GM18951 (cell line): ENCODE data around the gene CEP192.

ENCODE experiments used
- POLR2A ChIP-seq: IDR thresholded peaks from 4 replicates; pipeline ENCODE4 v1.6.1; 2011; ENCODE audit warnings: mild to moderate bottlenecking; ENCODE audit not compliant: insufficient read length, insufficient read depth; ENCODE audit errors: extremely low read depth
- in situ Hi-C: fragments of 300-500 bp; cut with MboI; formaldehyde crosslinking; loops from one replicate; pipeline ENCODE4 v1.12.0; 2022; ENCODE audit warnings: low sequenced_read_pairs, mixed read lengths, inconsistent platforms; ENCODE audit not compliant: unreplicated experiment

Gene CEP192, protein sequence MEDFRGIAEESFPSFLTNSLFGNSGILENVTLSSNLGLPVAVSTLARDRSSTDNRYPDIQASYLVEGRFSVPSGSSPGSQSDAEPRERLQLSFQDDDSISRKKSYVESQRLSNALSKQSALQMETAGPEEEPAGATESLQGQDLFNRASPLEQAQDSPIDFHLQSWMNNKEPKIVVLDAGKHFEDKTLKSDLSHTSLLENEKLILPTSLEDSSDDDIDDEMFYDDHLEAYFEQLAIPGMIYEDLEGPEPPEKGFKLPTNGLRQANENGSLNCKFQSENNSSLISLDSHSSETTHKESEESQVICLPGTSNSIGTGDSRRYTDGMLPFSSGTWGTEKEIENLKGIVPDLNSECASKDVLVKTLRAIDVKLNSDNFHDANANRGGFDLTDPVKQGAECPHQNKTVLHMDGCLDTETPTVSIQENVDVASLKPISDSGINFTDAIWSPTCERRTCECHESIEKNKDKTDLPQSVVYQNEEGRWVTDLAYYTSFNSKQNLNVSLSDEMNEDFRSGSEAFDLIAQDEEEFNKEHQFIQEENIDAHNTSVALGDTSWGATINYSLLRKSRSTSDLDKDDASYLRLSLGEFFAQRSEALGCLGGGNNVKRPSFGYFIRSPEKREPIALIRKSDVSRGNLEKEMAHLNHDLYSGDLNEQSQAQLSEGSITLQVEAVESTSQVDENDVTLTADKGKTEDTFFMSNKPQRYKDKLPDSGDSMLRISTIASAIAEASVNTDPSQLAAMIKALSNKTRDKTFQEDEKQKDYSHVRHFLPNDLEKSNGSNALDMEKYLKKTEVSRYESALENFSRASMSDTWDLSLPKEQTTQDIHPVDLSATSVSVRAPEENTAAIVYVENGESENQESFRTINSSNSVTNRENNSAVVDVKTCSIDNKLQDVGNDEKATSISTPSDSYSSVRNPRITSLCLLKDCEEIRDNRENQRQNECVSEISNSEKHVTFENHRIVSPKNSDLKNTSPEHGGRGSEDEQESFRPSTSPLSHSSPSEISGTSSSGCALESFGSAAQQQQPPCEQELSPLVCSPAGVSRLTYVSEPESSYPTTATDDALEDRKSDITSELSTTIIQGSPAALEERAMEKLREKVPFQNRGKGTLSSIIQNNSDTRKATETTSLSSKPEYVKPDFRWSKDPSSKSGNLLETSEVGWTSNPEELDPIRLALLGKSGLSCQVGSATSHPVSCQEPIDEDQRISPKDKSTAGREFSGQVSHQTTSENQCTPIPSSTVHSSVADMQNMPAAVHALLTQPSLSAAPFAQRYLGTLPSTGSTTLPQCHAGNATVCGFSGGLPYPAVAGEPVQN (N-terminal part only)

DNA sequence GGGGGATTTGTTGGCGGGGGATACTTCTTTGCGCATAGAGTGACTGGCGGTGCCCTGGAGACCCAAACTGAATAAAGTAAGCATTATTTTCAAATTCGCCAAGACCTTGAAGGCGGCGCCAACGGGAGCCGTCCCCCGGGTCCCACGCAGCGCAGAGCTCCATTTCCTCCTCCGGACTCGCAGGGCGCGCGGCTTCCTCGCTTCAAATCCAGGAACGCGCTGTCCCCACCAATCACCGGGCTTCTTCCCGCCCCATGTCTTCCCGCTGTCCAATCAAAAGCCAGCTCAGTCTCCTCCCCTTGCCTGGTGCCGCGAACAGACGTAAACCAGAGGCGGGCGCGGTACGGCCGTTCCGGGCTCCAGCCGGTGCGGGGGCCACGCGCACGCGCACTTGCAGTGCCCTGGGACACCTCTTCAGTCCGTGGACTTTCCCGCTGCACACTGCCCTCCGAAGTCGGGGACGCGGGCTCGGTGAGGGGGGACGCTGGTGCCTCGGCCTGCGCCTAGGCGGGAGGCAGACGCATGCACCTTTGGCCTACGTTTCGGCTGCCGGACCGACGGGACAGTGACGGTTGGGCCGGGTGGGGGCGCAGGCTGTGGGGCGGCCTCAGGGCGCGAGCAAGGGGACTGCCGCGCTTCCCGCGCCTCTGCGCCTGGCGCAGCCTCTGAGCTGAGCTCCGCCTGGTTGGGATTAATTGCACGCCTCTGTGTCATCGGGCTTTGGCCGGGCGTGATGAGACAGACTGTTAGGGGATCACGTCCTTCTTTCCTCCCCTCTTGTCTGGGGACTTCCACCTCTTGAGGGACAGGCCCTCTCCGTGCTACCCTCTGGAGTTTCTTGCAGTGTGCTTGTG, at the start of gene CEP192:
CEP192 (plus strand) TSS at position 396 of the 854 bp plus-strand sequence. CDS start 8,063 bp downstream, outside the sequence.
- TF ChIP-seq POLR2A, result peak; percentile 97
- in situ Hi-C loops, result no loop called here

DNA sequence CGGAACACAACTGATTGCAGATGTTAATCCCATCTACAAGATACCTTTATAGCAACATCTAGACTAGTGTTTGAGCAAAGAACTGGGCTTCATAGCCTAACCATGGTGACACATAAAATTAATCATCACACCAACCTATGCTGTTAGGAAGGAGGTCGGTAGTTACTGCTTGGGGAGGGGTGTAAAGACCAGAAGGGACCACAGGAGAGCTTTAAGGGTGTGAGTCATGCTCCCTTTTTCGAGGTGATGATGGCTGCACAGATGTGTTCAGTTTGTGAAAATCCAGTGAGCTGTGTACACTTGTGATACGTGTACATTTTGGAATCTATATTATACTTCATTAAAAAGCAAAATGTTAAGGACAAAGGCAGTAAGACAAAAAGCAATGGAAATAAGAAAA, 47.9 kb upstream of the CEP192 start:
- no peak for TF ChIP-seq POLR2A
- in situ Hi-C loops, result loop anchor here (25.0 kb wide), 1 partner anchor 556 kb away; the partner anchor contains the start of gene AFG3L2

DNA sequence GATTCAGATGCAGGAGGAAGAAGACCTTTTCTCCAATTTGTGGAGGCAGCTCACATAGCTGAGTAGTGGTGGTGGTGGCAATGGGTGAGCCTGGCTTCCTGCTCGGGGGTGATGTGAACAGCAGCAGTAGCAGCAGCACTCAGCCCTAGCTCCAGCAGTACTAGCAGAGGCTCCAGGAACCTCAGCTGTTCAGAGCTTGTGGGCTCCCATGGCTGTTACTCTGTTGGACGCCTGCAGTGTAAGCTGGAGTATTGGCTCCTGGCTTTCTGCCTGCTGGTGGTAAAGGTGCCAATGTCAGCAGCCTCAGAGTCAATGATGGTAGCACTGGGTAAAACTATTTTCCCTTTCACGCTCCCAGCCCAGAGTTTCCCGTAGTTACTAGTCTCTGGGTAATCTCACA, 46.5 kb upstream of the CEP192 start:
- TF ChIP-seq POLR2A, result no peak
- in situ Hi-C loops, result loop anchor here (25.0 kb wide), 1 partner anchor 557 kb away; the partner anchor contains the start of gene AFG3L2

DNA sequence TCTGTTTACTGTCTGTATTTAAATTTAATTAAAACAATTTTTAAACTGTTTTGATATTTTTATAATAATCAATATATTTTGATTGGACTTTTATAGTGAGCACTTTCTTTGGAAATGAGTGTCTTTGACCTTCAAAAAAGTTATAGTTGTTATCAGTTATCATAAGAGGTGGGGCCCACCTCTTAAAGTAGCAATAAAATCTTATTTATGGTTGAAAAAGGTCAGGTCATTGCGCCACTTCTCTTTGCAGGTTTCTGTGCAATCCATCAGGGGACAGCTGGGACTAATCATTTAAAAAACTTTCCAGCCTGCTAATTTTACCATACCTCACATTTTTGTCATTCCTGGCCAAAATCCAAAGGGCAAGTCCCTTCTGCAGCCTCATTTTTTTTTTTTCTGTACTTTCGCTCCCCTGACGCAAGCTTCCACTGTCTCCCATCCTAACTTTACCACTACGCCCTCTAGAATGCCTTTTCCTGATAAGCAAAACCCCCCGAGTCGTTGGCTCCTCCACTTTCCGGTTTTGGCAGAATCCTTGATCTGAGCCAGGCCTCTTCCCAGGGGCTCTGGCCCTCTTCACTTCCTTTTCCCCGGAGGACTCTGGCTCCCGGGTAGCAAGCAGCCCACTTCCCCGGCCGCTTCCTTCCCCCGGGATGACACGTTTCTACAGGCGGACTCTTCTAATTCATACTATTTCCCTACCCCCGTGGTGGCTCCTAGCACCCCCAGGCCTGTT, 44.4 kb upstream of the CEP192 start:
- in situ Hi-C loops, result loop anchor here (25.0 kb wide), 1 partner anchor 559 kb away; the partner anchor contains the start of gene AFG3L2
- TF ChIP-seq POLR2A, result no peak

DNA sequence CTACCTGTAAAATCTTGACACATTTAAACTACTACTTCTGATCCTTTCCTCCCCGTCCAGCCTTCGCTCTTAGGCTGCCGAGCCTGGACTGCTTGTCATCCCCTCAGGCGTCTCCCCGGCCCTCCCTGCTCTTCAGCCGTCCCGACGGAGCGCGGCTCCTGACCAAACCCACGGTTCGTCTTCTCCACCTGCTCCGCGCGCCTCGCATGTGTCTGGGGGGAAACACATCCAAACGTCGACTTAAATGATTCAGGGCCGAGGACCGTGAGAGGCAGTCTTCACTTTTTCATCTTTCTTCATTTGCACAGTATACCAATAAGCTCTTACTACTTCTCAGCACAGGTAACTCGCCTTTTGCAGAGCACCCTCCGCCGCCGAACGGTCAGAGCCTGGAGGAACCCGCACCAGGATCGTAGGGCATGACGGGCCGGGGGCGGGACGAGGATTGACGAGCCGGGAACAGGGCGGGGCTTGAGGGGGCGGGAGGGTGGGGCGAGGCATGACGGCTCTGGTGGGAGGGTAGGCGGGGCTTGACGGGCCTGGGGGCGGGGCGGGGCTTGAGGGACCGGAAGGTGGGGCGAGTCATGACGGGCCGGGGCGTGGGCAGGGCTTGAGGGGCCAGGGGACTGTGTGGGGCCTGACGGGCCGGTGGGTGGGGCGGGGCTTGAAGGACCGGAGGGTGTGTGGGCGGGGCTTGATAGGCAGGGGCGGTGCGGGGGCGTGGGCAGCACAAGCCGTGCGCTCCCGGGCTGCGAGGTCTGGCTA, 43.7 kb upstream of the CEP192 start, which contains the start of gene SEH1L:
SEH1L (plus strand) TSS at position 727 of the 765 bp plus-strand sequence. CDS start 111 bp downstream, outside the sequence.
- in situ Hi-C loops, result loop anchor here (25.0 kb wide), 1 partner anchor 560 kb away; the partner anchor contains the start of gene AFG3L2
- TF ChIP-seq POLR2A, result peak; percentile 55

DNA sequence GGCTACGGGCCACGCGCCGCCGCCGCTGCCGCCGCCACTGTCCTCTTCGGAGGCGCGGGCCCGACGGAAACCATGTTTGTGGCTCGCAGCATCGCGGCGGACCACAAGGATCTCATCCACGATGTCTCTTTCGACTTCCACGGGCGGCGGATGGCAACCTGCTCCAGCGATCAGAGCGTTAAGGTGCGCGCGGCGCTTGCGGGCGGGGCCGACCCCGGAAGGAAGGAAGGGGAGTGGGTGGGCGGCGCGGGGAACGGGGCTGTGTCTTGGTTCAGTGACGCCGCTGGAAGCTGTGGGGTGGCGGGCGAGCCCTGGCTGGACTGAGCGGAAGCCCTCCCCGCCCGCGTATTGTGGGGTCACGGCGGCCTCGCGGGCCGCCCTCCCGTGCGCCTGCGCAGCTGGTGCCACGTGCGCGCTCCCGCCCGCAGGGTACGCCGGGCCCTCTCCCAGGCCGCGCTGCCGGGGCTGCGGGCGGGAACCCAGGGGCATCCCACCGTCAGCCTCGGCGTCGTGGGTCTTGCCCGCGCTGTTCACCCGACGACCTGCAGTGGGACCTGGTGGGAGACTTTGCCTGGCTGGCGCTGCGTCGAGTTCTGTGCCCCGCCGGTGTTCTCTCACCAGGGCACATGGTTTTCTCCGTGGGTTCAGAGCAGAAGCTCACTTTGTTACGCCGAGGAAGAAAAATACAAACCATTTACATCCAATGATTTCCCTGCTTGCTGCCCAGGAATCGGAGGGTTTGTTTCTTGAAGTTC, 42.9 kb upstream of the CEP192 start:
- in situ Hi-C loops, result loop anchor here (25.0 kb wide), 1 partner anchor 561 kb away; the partner anchor contains the start of gene AFG3L2

DNA sequence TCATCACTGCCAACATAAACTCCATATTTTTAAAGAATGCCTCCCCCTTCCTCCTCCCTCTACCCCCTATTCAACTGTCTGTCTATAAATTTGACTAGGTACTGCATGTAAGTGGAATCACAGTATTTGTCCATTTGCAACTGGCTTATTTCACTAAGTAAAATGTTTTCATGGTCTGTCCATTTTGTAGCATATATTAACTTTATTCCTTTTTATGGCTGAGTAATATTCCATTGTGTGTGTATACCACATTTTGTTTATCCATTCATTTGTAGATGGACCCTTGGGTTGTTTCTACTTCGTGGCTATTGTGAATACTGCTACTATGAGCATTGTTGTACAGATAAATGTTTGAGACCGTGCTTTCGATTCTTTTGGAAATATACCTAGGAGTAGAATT, 32.7 kb upstream of the CEP192 start:
- TF ChIP-seq POLR2A, result no peak
- in situ Hi-C loops, result no loop called here

More for the DNA sequence above, 42.9 kb upstream of the CEP192 start:
- TF ChIP-seq POLR2A, result peak; percentile 75

DNA sequence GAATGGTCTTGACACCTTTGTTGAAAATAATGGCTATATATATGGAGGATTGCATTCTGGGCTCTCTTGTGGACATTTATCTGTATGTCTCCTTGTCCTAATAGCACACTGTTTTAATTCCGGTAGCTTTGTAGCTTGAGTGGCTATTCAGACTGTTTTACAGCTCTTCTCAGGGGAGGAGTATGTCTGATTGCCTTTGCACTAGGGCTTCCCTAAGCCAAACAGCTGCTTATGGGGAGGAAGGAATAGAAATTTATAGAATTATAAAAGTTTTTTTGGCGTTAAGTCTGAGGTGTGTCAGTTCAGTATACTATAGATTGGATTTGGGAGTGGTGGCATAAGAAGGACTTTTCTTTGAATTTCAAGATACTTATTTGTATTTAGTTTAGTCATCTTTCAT, 30.8 kb upstream of the CEP192 start:
- no peak for TF ChIP-seq POLR2A
- in situ Hi-C loops, result no loop called here

DNA sequence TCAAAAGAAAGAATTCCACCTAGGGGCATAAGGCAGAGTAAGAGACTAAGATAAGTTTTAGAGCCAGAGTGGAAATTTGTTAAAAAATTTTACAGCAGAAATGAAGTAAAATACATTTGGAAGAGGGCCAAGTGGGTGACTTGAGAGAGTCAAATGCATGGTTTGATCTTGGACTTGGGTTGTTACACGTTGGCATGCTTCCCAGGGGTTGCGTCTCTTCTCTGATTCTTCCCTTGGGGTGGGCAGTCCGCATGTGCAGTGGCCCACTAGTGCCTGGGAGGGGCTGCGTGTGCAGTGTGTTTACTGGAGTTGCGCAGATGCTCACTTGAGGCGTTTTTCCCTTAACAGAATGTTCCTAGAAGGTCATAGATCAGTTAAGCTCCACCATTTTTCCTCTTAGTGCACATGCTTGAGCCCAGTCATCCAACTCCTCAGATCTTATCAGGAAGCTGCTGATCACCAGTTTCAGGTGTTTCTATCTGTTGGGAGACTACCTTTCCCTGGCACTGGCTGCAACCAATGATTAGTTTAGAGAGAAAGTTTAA, 30.2 kb upstream of the CEP192 start:
- in situ Hi-C loops, result no loop called here
- TF ChIP-seq POLR2A, result no peak
